ENCODE measurements around the gene DCN. TPM values are rescaled to one million over a fixed set of nuclear protein-coding genes. Genes with fewer than 3 reads are reported as not detected.

Gene DCN
- total RNA-seq, 1 donor from 2014 or later = 1,233 TPM

GRCh38 chr12:91100906-91101305 is 81.7 kb downstream of the DCN start:
- DNase-seq = no peak

GRCh38 chr12:91099836-91100235 is 82.8 kb downstream of the DCN start:
- no peak for DNase-seq

DNA sequence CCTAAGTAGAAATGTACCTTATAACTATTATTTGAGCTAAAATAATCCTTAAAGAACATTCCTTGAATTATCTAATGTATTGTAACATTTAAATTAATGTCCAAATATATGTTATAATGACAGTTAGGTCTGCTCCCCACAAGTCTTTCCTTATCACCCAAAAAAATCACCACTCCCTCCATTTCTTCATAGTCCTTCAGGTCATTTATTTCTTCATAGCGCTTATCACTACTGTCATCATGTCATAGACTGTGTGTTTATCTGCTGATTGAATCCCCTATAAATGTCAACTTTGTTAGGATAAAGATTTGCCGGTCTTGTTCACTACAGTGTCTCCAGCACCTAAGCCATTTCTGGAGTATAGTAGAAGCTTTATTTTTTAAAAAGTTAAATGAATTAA is 83.3 kb downstream of the DCN start:
- DNase-seq = no peak

DNA sequence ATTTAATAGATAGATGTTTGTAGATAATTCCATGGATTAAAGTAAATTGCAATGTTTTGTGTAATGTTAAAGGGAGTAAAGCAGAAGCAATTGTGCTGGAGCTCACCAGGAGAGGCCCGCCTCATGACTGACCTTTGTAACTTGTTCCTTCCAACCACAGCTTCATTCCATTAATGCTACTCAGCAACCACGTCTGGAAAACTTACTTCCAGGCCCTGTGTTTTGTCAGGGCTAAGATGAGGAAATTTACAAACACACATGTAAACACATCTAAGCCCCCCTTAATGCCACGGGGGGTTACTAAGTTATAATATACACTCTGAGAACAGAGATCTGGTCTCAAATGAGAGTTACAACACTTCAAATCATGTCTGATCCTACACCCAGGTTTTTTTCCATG is 83.7 kb downstream of the DCN start:
- peak; percentile 15 for DNase-seq

DNA sequence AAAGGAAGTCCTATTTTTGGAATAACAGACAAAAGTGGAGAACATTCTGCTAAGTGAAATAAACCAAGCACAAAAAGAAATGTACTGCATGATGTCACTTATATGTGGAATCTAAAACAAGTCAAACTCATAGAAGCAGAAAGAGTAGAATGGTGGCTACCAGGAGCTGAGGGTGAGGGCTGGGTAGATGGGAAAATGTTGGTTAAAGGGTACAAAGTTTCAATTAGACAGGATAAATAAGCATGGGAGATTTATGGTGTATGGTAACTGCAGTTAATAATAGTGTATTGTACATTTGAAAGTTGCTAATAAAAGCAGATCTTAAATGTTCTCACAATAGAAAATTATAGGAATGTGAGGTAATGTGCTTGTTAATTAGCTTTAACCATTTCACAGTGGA is 84.2 kb downstream of the DCN start:
- no peak for DNase-seq

- DNase-seq = no peak
Observed at GRCh38 chr12:91094957-91095356, 87.7 kb downstream of the DCN start.

GRCh38 chr12:91094032-91094662 is 88.5 kb downstream of the DCN start:
- no peak for DNase-seq

- no peak for DNase-seq
Observed at GRCh38 chr12:91093341-91093740, 89.3 kb downstream of the DCN start.

- DNase-seq = no peak
Observed at GRCh38 chr12:91091916-91092715, 90.5 kb downstream of the DCN start.

Small RNAs within 50 kb of the gene (small RNA-seq; reads per million reads assigned to genes)
- not detected for gene AC007115.1 (ENCODE audit: low replicate concordance)

Other genes with a start within 250 kb of the DCN start
- not detected for gene CCER1, start 227.6 kb downstream of the DCN start, total RNA-seq
- 0.20 TPM for gene EPYC, start 177.8 kb downstream of the DCN start, total RNA-seq
- gene KERA, start 124.8 kb downstream of the DCN start, total RNA-seq = 4.8 TPM
- 934 TPM for gene LUM, start 71.3 kb downstream of the DCN start, total RNA-seq

Data from skin of body (tissue), 3 donors.